GM12874 (cell line): Measurements from ENCODE around the gene ARHGAP31.

ENCODE experiments used
- TF ChIP-seq, protein P1 (sequence below): IDR thresholded peaks from 2 replicates; pipeline ENCODE4 v1.5.1; 2011; ENCODE audit warnings: low read depth, mild to moderate bottlenecking, control low read depth, low read length, moderate library complexity; ENCODE audit not compliant: insufficient read depth

The ARHGAP31 gene

DNA sequence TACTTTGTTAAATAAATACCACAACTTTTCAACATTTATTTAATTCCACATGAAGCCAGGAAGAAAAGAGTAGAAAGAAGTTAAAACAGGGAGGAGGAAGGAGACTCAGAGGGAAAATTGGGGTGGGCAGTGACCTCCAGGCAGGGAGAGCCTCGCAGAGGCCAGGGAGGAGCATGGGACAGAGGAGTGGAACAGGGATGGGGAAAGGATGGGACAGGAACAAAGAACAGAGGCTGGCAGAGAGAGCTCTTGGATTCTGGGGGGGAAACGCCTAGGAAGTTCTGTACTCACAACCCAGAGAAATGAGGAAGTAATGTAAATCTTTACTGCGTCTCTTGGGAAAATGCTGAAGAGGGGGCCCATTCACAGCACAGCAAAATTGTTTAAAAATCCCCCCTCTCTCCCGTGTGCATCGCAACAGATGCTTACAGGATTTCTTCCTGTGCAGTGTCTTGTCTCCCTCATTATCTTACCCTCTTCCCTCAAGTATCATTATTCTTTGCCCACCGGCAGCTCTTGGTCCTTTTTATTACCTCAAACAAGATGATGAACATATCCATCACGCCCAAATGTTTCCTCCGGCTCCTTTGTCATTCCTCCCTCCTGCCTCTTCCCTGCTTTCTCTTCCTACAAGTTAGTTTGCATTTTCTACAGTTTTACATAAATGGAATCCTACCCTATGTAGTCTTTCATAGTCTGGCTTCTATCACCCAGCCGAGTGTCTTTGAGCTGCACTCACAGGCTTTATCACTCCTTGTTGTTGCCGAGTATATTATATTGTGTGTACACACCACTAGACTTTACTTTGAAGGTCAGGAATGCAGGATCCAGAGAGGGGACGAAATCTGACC lies 65.5 kb downstream of the ARHGAP31 start:
- TF ChIP-seq, protein P1, sequence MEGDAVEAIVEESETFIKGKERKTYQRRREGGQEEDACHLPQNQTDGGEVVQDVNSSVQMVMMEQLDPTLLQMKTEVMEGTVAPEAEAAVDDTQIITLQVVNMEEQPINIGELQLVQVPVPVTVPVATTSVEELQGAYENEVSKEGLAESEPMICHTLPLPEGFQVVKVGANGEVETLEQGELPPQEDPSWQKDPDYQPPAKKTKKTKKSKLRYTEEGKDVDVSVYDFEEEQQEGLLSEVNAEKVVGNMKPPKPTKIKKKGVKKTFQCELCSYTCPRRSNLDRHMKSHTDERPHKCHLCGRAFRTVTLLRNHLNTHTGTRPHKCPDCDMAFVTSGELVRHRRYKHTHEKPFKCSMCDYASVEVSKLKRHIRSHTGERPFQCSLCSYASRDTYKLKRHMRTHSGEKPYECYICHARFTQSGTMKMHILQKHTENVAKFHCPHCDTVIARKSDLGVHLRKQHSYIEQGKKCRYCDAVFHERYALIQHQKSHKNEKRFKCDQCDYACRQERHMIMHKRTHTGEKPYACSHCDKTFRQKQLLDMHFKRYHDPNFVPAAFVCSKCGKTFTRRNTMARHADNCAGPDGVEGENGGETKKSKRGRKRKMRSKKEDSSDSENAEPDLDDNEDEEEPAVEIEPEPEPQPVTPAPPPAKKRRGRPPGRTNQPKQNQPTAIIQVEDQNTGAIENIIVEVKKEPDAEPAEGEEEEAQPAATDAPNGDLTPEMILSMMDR: no peak

DNA sequence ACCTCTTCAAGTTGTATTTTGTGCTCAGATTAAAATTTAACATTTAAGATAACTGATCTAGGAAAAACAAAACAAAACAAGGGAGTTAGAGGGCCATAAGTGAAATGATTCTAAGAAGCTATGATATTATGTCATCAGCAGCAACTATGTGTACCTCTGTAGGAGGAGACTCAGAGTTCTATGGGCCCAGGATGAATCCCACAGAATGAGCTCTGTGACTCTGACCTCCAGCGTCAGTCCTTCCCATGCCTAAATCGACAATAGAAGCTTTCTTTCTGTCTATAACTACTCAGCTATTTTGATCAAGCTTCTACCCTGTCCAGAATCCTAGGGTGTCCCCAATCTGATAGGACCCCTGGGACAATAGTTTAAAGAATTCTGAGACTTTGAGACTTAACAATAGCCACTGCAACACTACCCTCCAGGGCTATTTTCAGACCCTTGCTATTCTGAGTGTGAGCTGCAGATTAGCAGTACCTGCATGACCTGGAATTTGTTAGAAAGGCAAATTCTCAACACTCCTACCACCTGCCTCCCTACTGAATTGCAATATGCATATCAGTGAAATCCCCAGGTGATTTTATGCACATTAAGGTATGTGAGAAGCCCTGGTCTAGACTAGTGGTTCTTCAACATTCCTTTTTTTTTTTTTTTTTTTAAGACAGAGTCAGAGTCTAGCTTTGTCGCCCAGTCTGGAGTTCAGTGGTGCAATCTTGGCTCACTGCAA lies 66.7 kb downstream of the ARHGAP31 start:
- TF ChIP-seq, protein P1: no peak

DNA sequence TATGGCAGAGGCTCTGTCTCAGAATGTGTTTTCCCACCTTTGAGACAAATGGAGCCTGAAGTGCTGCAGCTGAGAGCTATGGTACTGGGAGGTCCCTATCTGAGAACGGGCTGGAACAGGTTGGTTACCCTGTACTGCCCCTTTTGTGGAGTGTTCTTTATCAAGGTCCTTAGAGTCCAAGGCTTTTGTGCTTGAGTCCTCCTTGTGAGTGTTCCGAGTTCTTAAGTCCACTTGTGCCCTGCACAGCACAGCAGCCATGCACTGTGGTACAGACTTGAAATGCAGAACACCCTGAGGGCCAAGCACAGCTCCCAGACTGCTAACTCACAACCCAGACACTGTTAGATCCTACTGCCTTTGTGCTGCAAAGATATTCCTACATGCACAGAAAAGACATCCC lies 67.8 kb downstream of the ARHGAP31 start:
- TF ChIP-seq, protein P1: no peak

DNA sequence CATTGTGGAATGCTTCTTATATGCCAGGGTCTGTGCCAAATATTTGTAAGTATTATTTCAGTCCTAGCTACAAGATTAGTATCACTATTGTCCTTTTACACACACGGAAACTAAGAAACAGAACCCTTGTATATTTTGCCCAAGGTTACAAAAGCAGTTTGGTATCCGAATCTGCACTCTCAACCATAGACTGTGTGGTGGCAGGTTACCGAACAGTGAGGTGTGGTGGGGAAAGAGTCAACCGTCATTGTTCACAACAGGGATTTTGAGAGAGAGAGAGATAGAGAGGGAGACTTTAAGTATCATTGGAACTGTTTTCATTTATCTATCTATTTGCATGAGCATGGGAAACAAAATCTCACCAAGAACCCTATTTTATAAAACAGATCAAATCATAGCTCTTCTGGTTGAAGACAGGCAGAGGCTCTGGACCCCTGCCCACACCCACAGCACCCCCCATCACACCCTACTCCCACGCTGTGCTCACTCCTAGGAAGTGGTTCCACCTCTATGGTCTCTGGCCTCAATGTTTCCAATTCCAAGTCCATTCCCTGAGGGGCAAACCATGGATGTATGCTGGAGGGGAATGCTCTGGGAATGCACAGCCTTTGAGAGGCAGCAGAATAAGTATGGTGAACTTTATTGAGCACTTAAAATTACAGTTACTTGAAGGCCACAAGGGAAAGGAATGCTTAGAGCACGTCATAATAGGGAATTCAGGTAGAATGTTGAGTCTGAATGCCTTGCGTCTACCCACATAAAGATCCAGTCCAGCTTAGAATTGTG lies 69.0 kb downstream of the ARHGAP31 start:
- TF ChIP-seq, protein P1: no peak

DNA sequence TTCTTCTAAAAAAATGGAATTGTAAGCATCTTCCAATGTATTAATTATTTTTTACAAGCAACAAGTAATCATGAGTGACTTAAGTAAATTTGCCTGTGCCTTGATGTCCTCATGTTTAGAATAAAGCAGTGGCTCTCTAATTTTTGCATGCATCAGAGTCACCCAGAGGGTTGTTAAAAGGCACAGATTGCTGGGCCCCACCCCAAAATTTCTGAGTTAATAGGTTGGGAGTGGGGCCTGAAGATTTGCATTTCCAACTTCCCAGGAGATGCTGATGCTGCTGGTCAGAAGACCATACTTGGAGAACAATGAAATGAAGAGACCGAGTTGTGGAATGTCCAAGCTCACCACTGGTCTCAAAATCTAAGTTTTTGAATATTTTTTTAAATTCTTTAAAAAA lies 70.2 kb downstream of the ARHGAP31 start:
- TF ChIP-seq, protein P1: no peak

DNA sequence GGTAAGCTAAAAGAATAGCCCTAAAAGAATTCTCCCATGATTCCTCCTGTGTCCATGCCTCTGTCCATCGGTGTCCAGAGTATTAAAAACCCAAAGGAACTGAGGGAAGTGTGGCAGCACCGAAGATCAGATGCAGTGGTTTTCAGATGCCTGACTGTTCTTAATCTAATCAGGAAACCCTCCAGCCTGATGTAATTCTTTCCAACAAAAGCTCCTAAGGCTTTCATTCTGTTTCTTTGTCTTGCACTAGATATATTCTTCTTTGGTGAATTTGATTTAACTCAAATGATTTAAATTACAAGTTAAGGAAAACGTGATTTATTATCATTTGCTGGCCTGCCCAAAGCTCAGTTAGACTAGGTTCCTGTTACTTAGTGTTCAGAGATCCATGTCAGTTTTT lies 71.2 kb downstream of the ARHGAP31 start:
- TF ChIP-seq, protein P1: no peak

DNA sequence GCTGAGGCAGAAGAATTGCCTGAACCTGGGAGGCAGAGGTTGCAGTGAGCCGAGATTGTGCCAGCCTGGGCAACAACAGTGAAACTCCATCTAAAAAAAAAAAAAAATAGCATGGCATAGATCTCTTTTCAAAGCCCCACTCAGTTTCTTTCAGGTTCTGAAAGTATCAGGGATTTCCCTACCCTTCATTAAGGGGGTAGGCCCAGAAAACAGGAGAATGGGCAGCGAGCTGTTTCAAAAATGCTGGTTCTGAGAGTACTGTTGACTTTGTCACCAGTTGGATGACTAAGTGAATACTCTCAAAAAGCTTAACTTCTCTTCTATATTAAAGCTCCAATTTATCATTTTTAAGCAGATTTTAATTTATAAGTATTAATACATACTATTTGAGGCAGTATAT lies 72.8 kb downstream of the ARHGAP31 start:
- TF ChIP-seq, protein P1: no peak
